Measurements from ENCODE around the gene IL26. TPM values are rescaled to one million over a fixed set of nuclear protein-coding genes. Genes with fewer than 3 reads are reported as not detected.
A peak's percentile ranks its signal among the peaks of the same experiment; 100 is the strongest.

The IL26 gene
- total and polyA plus RNA-seq, 7 donors = not detected

- intact Hi-C loops (cut with DNase I) = loop anchor here in 1 of 2 donors (5.0 kb wide), 1 partner anchor 75 kb away; no protein-coding TSS in a partner anchor
- H3K27ac ChIP-seq = no peak overlapping the region
- WGBS, 3 donors = 10 to 32% (median 17%) methylated on average over 2 of the region's 2 CpGs
Measured at GRCh38 chr12:68237619-68238018, 12.0 kb upstream of the IL26 start.

GRCh38 chr12:68237078-68237477 lies 11.5 kb upstream of the IL26 start:
- 49 to 64% (median 58%) methylated on average over 2 of the region's 2 CpGs for WGBS, 3 donors
- Histone ChIP-seq H3K4me3 (peak overlapping the region; percentile 54), H3K4me1 (peaks cover 3% of the 10 kb centered on the region), H3K27ac (no peak overlapping the region), H3K36me3 (ENCODE audit: insufficient read depth in 1 of 2, low read depth in 1 of 2) (no peaks in the 10 kb centered on the region), H3K27me3 (ENCODE audit: insufficient read depth in 3 of 3, low read length in 2 of 3) (no peaks in the 10 kb centered on the region), H3K9me3 (no peaks in the 10 kb centered on the region)
- intact Hi-C loops (cut with DNase I) = loop anchor here in 1 of 2 donors (5.0 kb wide), 1 partner anchor 75 kb away; no protein-coding TSS in a partner anchor
- no peak for ATAC-seq
- no peak for DNase-seq
- TF ChIP-seq CTCF (IDR thresholded peaks at IDR 0.05) = no peak

More at GRCh38 chr12:68237619-68238018, 12.0 kb upstream of the IL26 start:
- no peak overlapping the region for H3K4me3 ChIP-seq
- no peaks in the 10 kb centered on the region for H3K27me3 ChIP-seq (ENCODE audit: insufficient read depth in 3 of 3, low read length in 2 of 3)
- no peak for ATAC-seq
- peaks cover 3% of the 10 kb centered on the region for H3K4me1 ChIP-seq
- DNase-seq = no peak
- no peak for TF ChIP-seq CTCF (IDR thresholded peaks at IDR 0.05)
- H3K36me3 ChIP-seq (ENCODE audit: insufficient read depth in 1 of 2, low read depth in 1 of 2) = no peaks in the 10 kb centered on the region
- H3K9me3 ChIP-seq = no peaks in the 10 kb centered on the region

GRCh38 chr12:68236421-68237059 lies 10.9 kb upstream of the IL26 start:
- Histone ChIP-seq H3K4me1 (peaks cover 3% of the 10 kb centered on the region), H3K27ac (no peak overlapping the region), H3K27me3 (ENCODE audit: insufficient read depth in 3 of 3, low read length in 2 of 3) (no peaks in the 10 kb centered on the region), H3K9me3 (no peaks in the 10 kb centered on the region), H3K4me3 (peak overlapping the region; percentile 54), H3K36me3 (ENCODE audit: insufficient read depth in 1 of 2, low read depth in 1 of 2) (no peaks in the 10 kb centered on the region)
- intact Hi-C loops (cut with DNase I) = loop anchor here in 1 of 2 donors (5.0 kb wide), 1 partner anchor 76 kb away; no protein-coding TSS in a partner anchor
- ATAC-seq = peak in 1 of 4 donors; percentile 65
- TF ChIP-seq CTCF (IDR thresholded peaks at IDR 0.05) = peak; percentile 4
- DNase-seq = no peak
- 41 to 63% (median 52%) methylated on average over 8 of the region's 8 CpGs for WGBS, 3 donors

GRCh38 chr12:68235576-68235975 lies 10.0 kb upstream of the IL26 start:
- Histone ChIP-seq H3K27ac (no peak overlapping the region), H3K9me3 (no peaks in the 10 kb centered on the region), H3K36me3 (ENCODE audit: insufficient read depth in 1 of 2, low read depth in 1 of 2) (no peaks in the 10 kb centered on the region), H3K27me3 (ENCODE audit: insufficient read depth in 3 of 3, low read length in 2 of 3) (no peaks in the 10 kb centered on the region), H3K4me1 (peaks cover 3% of the 10 kb centered on the region), H3K4me3 (no peak overlapping the region)
- ATAC-seq (no peak), DNase-seq (no peak)
- no peak for TF ChIP-seq CTCF (IDR thresholded peaks at IDR 0.05)
- intact Hi-C loops (cut with DNase I) = loop anchor here in 1 of 2 donors (5.0 kb wide), 1 partner anchor 77 kb away; no protein-coding TSS in a partner anchor
- WGBS, 3 donors = 91 to 94% (median 92%) methylated on average over 2 of the region's 2 CpGs
